ENCODE data around the gene TJP1. TPM values are rescaled to one million over a fixed set of nuclear protein-coding genes. Genes with fewer than 3 reads are reported as not detected.
A peak's percentile ranks its signal among the peaks of the same experiment; 100 is the strongest.

TJP1 gene
- total RNA-seq, 1 experiment from 2014 or later, result 181 TPM

GRCh38 chr15:29813009-29813408 lies 9.3 kb downstream of the TJP1 start:
- POLR2A ChIA-PET, result interaction anchor here (1.8 kb wide), 1 partner anchor 8 kb away, joined by 7 read pairs; no protein-coding TSS in a partner anchor
- H3K27ac Mint-ChIP-seq (ENCODE audit: unreplicated experiment), result no peak overlapping the region
- no peaks in the 10 kb centered on the region; the same call in 1 of the 2 replicates for H3K36me3 ChIP-seq (ENCODE audit: control insufficient read depth, insufficient read depth, low read length)
- intact Hi-C loops (cut with micrococcal nuclease; ENCODE audit: unreplicated experiment), result loop anchor here (5.0 kb wide), 1 partner anchor 56 kb away; no protein-coding TSS in a partner anchor
- H3K4me3 Mint-ChIP-seq (ENCODE audit: unreplicated experiment), result no peak overlapping the region
- H3K27me3 Mint-ChIP-seq (ENCODE audit: insufficient read depth, unreplicated experiment), result no peaks in the 10 kb centered on the region
- no peaks in the 10 kb centered on the region for H3K9me3 Mint-ChIP-seq (ENCODE audit: unreplicated experiment)
- H3K4me1 ChIP-seq, result peaks cover 63% of the 10 kb centered on the region
- peaks cover 36% of the 10 kb centered on the region for H3K36me3 Mint-ChIP-seq (ENCODE audit: insufficient read depth, unreplicated experiment)
- H3K9me3 ChIP-seq, result no peaks in the 10 kb centered on the region
- no peaks in the 10 kb centered on the region for H3K27me3 ChIP-seq (replicated peaks; ENCODE audit: control insufficient read depth, insufficient read depth, low read length)
- CTCF ChIA-PET, result interaction anchor here (1.2 kb wide), 1 partner anchor 113 kb away, joined by 4 read pairs; no protein-coding TSS in a partner anchor
- no peak for DNase-seq
- no TSS peak for BruUV-seq (replicated peaks)
- H3K4me1 Mint-ChIP-seq (ENCODE audit: low read depth, unreplicated experiment), result peaks cover 70% of the 10 kb centered on the region
- no peak overlapping the region for H3K4me3 ChIP-seq (ENCODE audit: low read depth, low read length)
- TF ChIP-seq CTCF (IDR thresholded peaks at IDR 0.05; ENCODE audit: insufficient read depth in 1 of 2, low read depth in 1 of 2, low read length in 1 of 2, severe bottlenecking in 1 of 2, unreplicated experiment in 1 of 2), result no peak

- Mint-ChIP-seq H3K4me1 (ENCODE audit: low read depth, unreplicated experiment) (peaks cover 70% of the 10 kb centered on the region), H3K27ac (ENCODE audit: unreplicated experiment) (peak overlapping the region; percentile 26), H3K36me3 (ENCODE audit: insufficient read depth, unreplicated experiment) (peaks cover 32% of the 10 kb centered on the region), H3K4me3 (ENCODE audit: unreplicated experiment) (peak overlapping the region; percentile 16), H3K9me3 (ENCODE audit: unreplicated experiment) (no peaks in the 10 kb centered on the region), H3K27me3 (ENCODE audit: insufficient read depth, unreplicated experiment) (no peaks in the 10 kb centered on the region)
- no peak overlapping the region for H3K4me3 ChIP-seq (ENCODE audit: low read depth, low read length)
- BruUV-seq (replicated peaks), result no TSS peak
- H3K27me3 ChIP-seq (replicated peaks; ENCODE audit: control insufficient read depth, insufficient read depth, low read length), result no peaks in the 10 kb centered on the region
- DNase-seq, result peak in 1 of 2 experiments; percentile 59
- no peaks in the 10 kb centered on the region for H3K9me3 ChIP-seq
- POLR2A ChIA-PET, result interaction anchor here (1.5 to 1.8 kb wide), 2 partner anchors 9 to 113 kb away, joined by 5 to 7 read pairs; no protein-coding TSS in a partner anchor
- TF ChIP-seq CTCF (IDR thresholded peaks at IDR 0.05; ENCODE audit: insufficient read depth in 1 of 2, low read depth in 1 of 2, low read length in 1 of 2, severe bottlenecking in 1 of 2, unreplicated experiment in 1 of 2), result no peak
- CTCF ChIA-PET, result interaction anchor here (1.0 kb wide), 1 partner anchor 113 kb away, joined by 5 read pairs; no protein-coding TSS in a partner anchor
- no peaks in the 10 kb centered on the region; the same call in 1 of the 2 replicates for H3K36me3 ChIP-seq (ENCODE audit: control insufficient read depth, insufficient read depth, low read length)
- intact Hi-C loops (cut with micrococcal nuclease; ENCODE audit: unreplicated experiment), result loop anchor here (5.0 kb wide), 1 partner anchor 55 kb away; no protein-coding TSS in a partner anchor
- H3K4me1 ChIP-seq, result peaks cover 63% of the 10 kb centered on the region
Measured at GRCh38 chr15:29812384-29812694, 9.9 kb downstream of the TJP1 start.

- H3K27me3 ChIP-seq (replicated peaks; ENCODE audit: control insufficient read depth, insufficient read depth, low read length), result no peaks in the 10 kb centered on the region
- DNase-seq, result no peak
- H3K36me3 ChIP-seq (ENCODE audit: control insufficient read depth, insufficient read depth, low read length), result no peaks in the 10 kb centered on the region; the same call in 1 of the 2 replicates
- Mint-ChIP-seq H3K36me3 (ENCODE audit: insufficient read depth, unreplicated experiment) (peaks cover 30% of the 10 kb centered on the region), H3K4me3 (ENCODE audit: unreplicated experiment) (peak overlapping the region; percentile 16), H3K27me3 (ENCODE audit: insufficient read depth, unreplicated experiment) (no peaks in the 10 kb centered on the region), H3K27ac (ENCODE audit: unreplicated experiment) (peak overlapping the region; percentile 26), H3K9me3 (ENCODE audit: unreplicated experiment) (no peaks in the 10 kb centered on the region), H3K4me1 (ENCODE audit: low read depth, unreplicated experiment) (peaks cover 69% of the 10 kb centered on the region)
- H3K9me3 ChIP-seq, result no peaks in the 10 kb centered on the region
- ChIA-PET POLR2A (interaction anchor here (1.5 to 1.8 kb wide), 2 partner anchors 9 to 114 kb away, joined by 5 to 7 read pairs; no protein-coding TSS in a partner anchor), CTCF (interaction anchor here (1.0 kb wide), 1 partner anchor 113 kb away, joined by 5 read pairs; no protein-coding TSS in a partner anchor)
- no peak overlapping the region for H3K4me3 ChIP-seq (ENCODE audit: low read depth, low read length)
- no TSS peak for BruUV-seq (replicated peaks)
- H3K4me1 ChIP-seq, result peaks cover 63% of the 10 kb centered on the region
- intact Hi-C loops (cut with micrococcal nuclease; ENCODE audit: unreplicated experiment), result loop anchor here (5.0 kb wide), 1 partner anchor 55 kb away; no protein-coding TSS in a partner anchor
- no peak for TF ChIP-seq CTCF (IDR thresholded peaks at IDR 0.05; ENCODE audit: insufficient read depth in 1 of 2, low read depth in 1 of 2, low read length in 1 of 2, severe bottlenecking in 1 of 2, unreplicated experiment in 1 of 2)
Measured at GRCh38 chr15:29811691-29812383, 10.4 kb downstream of the TJP1 start.
